Mucosa of descending colon (tissue), 3 donors: Measurements from ENCODE around the gene CLCF1. TPM values are rescaled to one million over a fixed set of nuclear protein-coding genes. Genes with fewer than 3 reads are reported as not detected.

Experiments used
- ATAC-seq: fragments of 200-7000 bp; cut with Tn5 transposase; one replicate; pipeline ENCODE4 v1.9.1; 2020; ENCODE audit warnings: mild to moderate bottlenecking, moderate library complexity
- DNase-seq, 3 donors: peaks; one replicate each; pipeline ENCODE4 v3.0.0-alpha.2; 2020
- H3K36me3 ChIP-seq: fragments of 200-600 bp; one replicate; pipeline ENCODE4 v1.8.0; 2021; ENCODE audit warnings: low read depth, mild to moderate bottlenecking
- H3K4me1 ChIP-seq: fragments of 200-600 bp; one replicate; pipeline ENCODE4 v1.8.0; 2021; ENCODE audit warnings: low read depth, mild to moderate bottlenecking
- H3K4me3 ChIP-seq: fragments of 200-600 bp; one replicate; pipeline ENCODE4 v1.8.0; 2021; ENCODE audit warnings: mild to moderate bottlenecking
- H3K9me3 ChIP-seq: fragments of 200-600 bp; one replicate; pipeline ENCODE4 v1.8.0; 2021; ENCODE audit warnings: mild to moderate bottlenecking
- CTCF ChIP-seq: fragments of 200-600 bp; IDR thresholded peaks from one replicate; pipeline ENCODE4 v1.8.0; 2022; ENCODE audit warnings: antibody characterized with exemption, mild to moderate bottlenecking
- intact Hi-C, 2 donors: fragments of 100-400 bp; cut with DNase I in 1 of 2; cut with micrococcal nuclease in 1 of 2; formaldehyde crosslinking; loops; one replicate each; pipeline versions ENCODE4 v1.11.0 to v1.11.1; 2022; cut with DNase I, micrococcal nuclease
- total RNA-seq, 3 donors: library from RNA; stranded (reverse); fragmentation: NEBNext Ultra II Directional in 2 of 3; extraction: Animal tissue kit (Norgen Biotek cat#: 25700) in 2 of 3; gene quantifications; one replicate each; pipeline versions ENCODE4 v1.2.1 to v1.2.4, GENCODE V29; 2021 to 2023
- donor health status: DM: no; HTN: no; CAD: no; lungs with moderate emphysema.
- donor health status: DM: no; HTN: no; CAD: no.
- donor health status: DM: no; HTN: yes; CAD: no.

Gene CLCF1
- total RNA-seq, 3 donors from 2014 or later = 2.2 to 3.0 (median 2.7) TPM

GRCh38 chr11:67397536-67397935, 24.1 kb upstream of the CLCF1 start:
- H3K9me3 ChIP-seq = no peaks in the 10 kb centered on the region
- no peak for TF ChIP-seq CTCF
- intact Hi-C loops = no loop called here
- H3K4me1 ChIP-seq = peaks cover 35% of the 10 kb centered on the region
- H3K4me3 ChIP-seq = no peak overlapping the region
- ATAC-seq = no peak
- peaks cover 8% of the 10 kb centered on the region for H3K36me3 ChIP-seq
- DNase-seq = no peak

GRCh38 chr11:67396587-67397389, 23.4 kb upstream of the CLCF1 start:
- Histone ChIP-seq H3K36me3 (peaks cover 8% of the 10 kb centered on the region), H3K9me3 (no peaks in the 10 kb centered on the region), H3K4me3 (no peak overlapping the region), H3K4me1 (peaks cover 34% of the 10 kb centered on the region)
- intact Hi-C loops = no loop called here
- DNase-seq = no peak
- TF ChIP-seq CTCF = no peak
- ATAC-seq = no peak

- TF ChIP-seq CTCF = no peak
- ATAC-seq (no peak), DNase-seq (no peak)
- Histone ChIP-seq H3K4me1 (peaks cover 34% of the 10 kb centered on the region), H3K9me3 (no peaks in the 10 kb centered on the region), H3K4me3 (no peak overlapping the region), H3K36me3 (peaks cover 8% of the 10 kb centered on the region)
- intact Hi-C loops = no loop called here
Observed at GRCh38 chr11:67396259-67396581, 22.8 kb upstream of the CLCF1 start.

GRCh38 chr11:67395555-67396258, 22.3 kb upstream of the CLCF1 start:
- Histone ChIP-seq H3K9me3 (no peaks in the 10 kb centered on the region), H3K4me3 (no peak overlapping the region), H3K4me1 (peaks cover 35% of the 10 kb centered on the region), H3K36me3 (peaks cover 8% of the 10 kb centered on the region)
- DNase-seq = peak in 1 of 3 donors; percentile 55
- intact Hi-C loops = no loop called here
- TF ChIP-seq CTCF = no peak
- no peak for ATAC-seq

DNA sequence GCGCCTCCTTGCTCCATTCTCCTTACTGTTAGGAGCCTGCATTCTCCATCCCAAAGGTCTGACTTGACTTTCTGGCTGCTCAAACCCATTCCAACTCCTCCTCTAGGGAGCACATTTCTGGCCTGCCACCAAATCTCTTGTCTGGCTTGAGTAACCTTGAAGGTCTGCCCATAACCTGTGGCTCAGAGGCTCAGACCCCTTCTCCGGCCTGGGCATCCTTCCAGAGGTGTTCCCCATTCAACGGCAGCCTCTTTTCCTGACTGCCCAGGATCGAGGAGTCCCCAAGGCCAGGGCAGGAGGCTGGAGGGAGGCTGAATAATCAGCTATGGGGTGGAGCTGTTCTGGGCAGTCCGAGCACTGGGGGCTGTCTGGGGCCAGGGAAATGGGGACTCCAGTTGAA, 20.6 kb upstream of the CLCF1 start:
- H3K4me3 ChIP-seq = no peak overlapping the region
- TF ChIP-seq CTCF = no peak
- DNase-seq (no peak), ATAC-seq (no peak)
- intact Hi-C loops = no loop called here
- H3K9me3 ChIP-seq = no peaks in the 10 kb centered on the region
- H3K4me1 ChIP-seq = peaks cover 31% of the 10 kb centered on the region
- H3K36me3 ChIP-seq = peaks cover 8% of the 10 kb centered on the region
